SK-N-SH treated with all-trans-retinoic acid at 6 μM for 48 hours (cell line): ENCODE results near the gene ALDH8A1.

Source experiments
- ARNTL ChIP-seq: fragments of 450-650 bp; formaldehyde crosslinking; IDR thresholded peaks from 2 replicates; pipeline ENCODE4 v1.5.0; 2020; ENCODE audit warnings: low read depth, mild to moderate bottlenecking, moderate library complexity, borderline replicate concordance
- CSDC2 ChIP-seq: fragments of 250-450 bp; sonication (Bioruptor Pico); IDR thresholded peaks from 2 replicates; pipeline ENCODE4 v1.5.0; 2020; ENCODE audit warnings: mild to moderate bottlenecking, moderate library complexity
- ESRRG ChIP-seq: fragments of 250-450 bp; sonication (Bioruptor Pico); IDR thresholded peaks from 2 replicates; pipeline ENCODE4 v1.6.1; 2021; ENCODE audit warnings: mild to moderate bottlenecking
- PATZ1 ChIP-seq: fragments of 250-450 bp; sonication (Bioruptor Pico); IDR thresholded peaks from 2 replicates; pipeline ENCODE4 v1.8.0; 2020; ENCODE audit warnings: mild to moderate bottlenecking, moderate library complexity, borderline replicate concordance
- PPARA ChIP-seq: fragments of 250-450 bp; sonication (Bioruptor Pico); IDR thresholded peaks from 2 replicates; pipeline ENCODE4 v1.5.0; 2020; ENCODE audit warnings: mild to moderate bottlenecking, borderline replicate concordance
- RARB ChIP-seq: fragments of 250-450 bp; sonication (Bioruptor Pico); IDR thresholded peaks from 2 replicates; pipeline ENCODE4 v1.8.0; 2021; ENCODE audit warnings: mild to moderate bottlenecking, moderate library complexity
- SNAI2 ChIP-seq: fragments of 250-450 bp; sonication (Bioruptor Pico); IDR thresholded peaks from 2 replicates; pipeline ENCODE4 v1.5.0; 2020; ENCODE audit warnings: mild to moderate bottlenecking, moderate library complexity
- TOX ChIP-seq: fragments of 250-450 bp; sonication (Bioruptor Pico); IDR thresholded peaks from 2 replicates; pipeline ENCODE4 v1.8.0; 2021; ENCODE audit warnings: mild to moderate bottlenecking, moderate library complexity, borderline replicate concordance
- ZC3H10 ChIP-seq: fragments of 250-450 bp; sonication (Bioruptor Pico); IDR thresholded peaks from 2 replicates; pipeline ENCODE4 v1.5.1; 2021; ENCODE audit warnings: mild to moderate bottlenecking, moderate library complexity
- ZFP3 ChIP-seq: fragments of 250-450 bp; sonication (Bioruptor Pico); IDR thresholded peaks from 2 replicates; pipeline ENCODE4 v1.5.0; 2020; ENCODE audit warnings: mild to moderate bottlenecking, moderate library complexity
- ZFP30 ChIP-seq: fragments of 450-650 bp; formaldehyde crosslinking; IDR thresholded peaks from 2 replicates; pipeline ENCODE4 v1.5.0; 2022; ENCODE audit warnings: mild to moderate bottlenecking, moderate library complexity
- ZNF8 ChIP-seq: fragments of 450-650 bp; formaldehyde crosslinking; IDR thresholded peaks from 2 replicates; pipeline ENCODE4 v1.5.0; 2020; ENCODE audit warnings: mild to moderate bottlenecking, moderate library complexity
- TF ChIP-seq, protein P1 (sequence below): fragments of 250-450 bp; sonication (Bioruptor Pico); IDR thresholded peaks from 2 replicates; pipeline ENCODE4 v1.5.1; 2020; ENCODE audit warnings: low read depth, mild to moderate bottlenecking, moderate library complexity

- no peak for TF ChIP-seq SNAI2 (CRISPR knock-in tag)
- TF ChIP-seq, protein P1, sequence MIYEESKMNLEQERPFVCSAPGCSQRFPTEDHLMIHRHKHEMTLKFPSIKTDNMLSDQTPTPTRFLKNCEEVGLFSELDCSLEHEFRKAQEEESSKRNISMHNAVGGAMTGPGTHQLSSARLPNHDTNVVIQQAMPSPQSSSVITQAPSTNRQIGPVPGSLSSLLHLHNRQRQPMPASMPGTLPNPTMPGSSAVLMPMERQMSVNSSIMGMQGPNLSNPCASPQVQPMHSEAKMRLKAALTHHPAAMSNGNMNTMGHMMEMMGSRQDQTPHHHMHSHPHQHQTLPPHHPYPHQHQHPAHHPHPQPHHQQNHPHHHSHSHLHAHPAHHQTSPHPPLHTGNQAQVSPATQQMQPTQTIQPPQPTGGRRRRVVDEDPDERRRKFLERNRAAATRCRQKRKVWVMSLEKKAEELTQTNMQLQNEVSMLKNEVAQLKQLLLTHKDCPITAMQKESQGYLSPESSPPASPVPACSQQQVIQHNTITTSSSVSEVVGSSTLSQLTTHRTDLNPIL (CRISPR knock-in tag) = no peak
- TF ChIP-seq PATZ1 (CRISPR knock-in tag) = no peak
- TF ChIP-seq ZNF8 (CRISPR knock-in tag) = no peak
- no peak for TF ChIP-seq ESRRG (CRISPR knock-in tag)
- TF ChIP-seq ZFP3 (CRISPR knock-in tag) = no peak
- no peak for TF ChIP-seq CSDC2 (CRISPR knock-in tag)
- TF ChIP-seq RARB (CRISPR knock-in tag) = no peak
- TF ChIP-seq TOX (CRISPR knock-in tag) = no peak
- TF ChIP-seq PPARA (CRISPR knock-in tag) = no peak
- TF ChIP-seq ZC3H10 (CRISPR knock-in tag) = no peak
- TF ChIP-seq ZFP30 (CRISPR knock-in tag) = peak; percentile 79
- no peak for TF ChIP-seq ARNTL (CRISPR knock-in tag)
These were observed 9.7 kb upstream of the ALDH8A1 start for GRCh38 chr6:134959603-134960002.
